IMR-90 (cell line): ENCODE measurements around the gene GPR176. TPM values are rescaled to one million over a fixed set of nuclear protein-coding genes. Genes with fewer than 3 reads are reported as not detected.

ENCODE experiments used
- ATAC-seq: fragments of 200-7000 bp; cut with Tn5 transposase; 2 replicates; pipeline ENCODE4 v1.9.1; 2020; ENCODE audit warnings: low read depth, mild to moderate bottlenecking, moderate library complexity
- BruUV-seq: library from RNA; stranded (reverse); fragments of 400-500 nt; replicated peaks from 2 replicates; lab custom pipeline; 2021; lab: Mats Ljungman, UMichigan
- CTCF ChIA-PET: fragments of 300-600 bp; formaldehyde crosslinking; extraction: SDS; loops from one replicate; lab custom pipeline; 2021; ENCODE audit warnings: antibody characterized with exemption; lab: Yijun Ruan, JAX
- POLR2A ChIA-PET: fragments of 300-600 bp; sonication (Branson Sonifier 250); formaldehyde crosslinking; loops from one replicate; lab custom pipeline; 2022; ENCODE audit warnings: antibody characterized with exemption; ENCODE audit not compliant: unreplicated experiment; lab: Charles Lee
- DNase-seq: peaks from one replicate; pipeline ENCODE4 v3.0.0; 2013
- H2AFZ ChIP-seq: replicated peaks from 2 replicates; pipeline ENCODE3; 2013; ENCODE audit warnings: low read length, mild to moderate bottlenecking; ENCODE audit not compliant: poor library complexity
- H2AK5ac ChIP-seq: 2 replicates; pipeline ENCODE4 v1.6.1; 2013; ENCODE audit warnings: low read depth, low read length, inconsistent platforms
- H2AK9ac ChIP-seq: replicated peaks from 2 replicates; pipeline ENCODE3; 2013; ENCODE audit warnings: mild to moderate bottlenecking, low read depth, low read length, moderate library complexity; ENCODE audit not compliant: poor library complexity
- H2BK120ac ChIP-seq: 2 replicates; pipeline ENCODE4 v1.6.1; 2013; ENCODE audit warnings: low read depth, low read length, inconsistent platforms
- H2BK15ac ChIP-seq: 3 replicates; pipeline ENCODE4 v1.6.1; 2013; ENCODE audit warnings: low read depth, low read length, inconsistent platforms
- H2BK20ac ChIP-seq: 2 replicates; pipeline ENCODE4 v1.6.1; 2013; ENCODE audit warnings: low read depth, mild to moderate bottlenecking, inconsistent platforms, low read length, moderate library complexity
- H2BK5ac ChIP-seq: 2 replicates; pipeline ENCODE4 v1.6.1; 2013; ENCODE audit warnings: mild to moderate bottlenecking, low read depth, low read length, inconsistent platforms; ENCODE audit not compliant: poor library complexity, severe bottlenecking
- H3K14ac ChIP-seq: replicated peaks from 2 replicates; pipeline ENCODE4 v1.6.1; 2013; ENCODE audit warnings: low read depth, low read length, inconsistent platforms
- H3K18ac ChIP-seq: 2 replicates; pipeline ENCODE4 v1.6.1; 2013; ENCODE audit warnings: low read depth, low read length, control low read depth
- H3K23ac ChIP-seq: 2 replicates; pipeline ENCODE4 v1.6.1; 2013; ENCODE audit warnings: low read depth, low read length, inconsistent platforms
- H3K27ac ChIP-seq: 2 replicates; pipeline ENCODE4 v1.5.1; 2013; ENCODE audit warnings: mild to moderate bottlenecking, control low read depth, low read length; ENCODE audit not compliant: insufficient read depth
- H3K27me3 ChIP-seq: 2 replicates; pipeline ENCODE4 v1.6.1; 2013; ENCODE audit warnings: low read length; ENCODE audit not compliant: control insufficient read depth, insufficient read depth
- H3K36me3 ChIP-seq: 2 replicates; pipeline ENCODE4 v1.6.1; 2013; ENCODE audit warnings: low read length, mixed read lengths; ENCODE audit not compliant: control insufficient read depth, insufficient read depth
- H3K4ac ChIP-seq: 2 replicates; pipeline ENCODE4 v1.6.1; 2013; ENCODE audit warnings: low read depth, low read length, inconsistent platforms
- H3K4me1 ChIP-seq: 2 replicates; pipeline ENCODE4 v1.6.1; 2013; ENCODE audit warnings: low read length, mixed read lengths; ENCODE audit not compliant: control insufficient read depth, insufficient read depth
- H3K4me2 ChIP-seq: 2 replicates; pipeline ENCODE4 v1.6.1; 2013; ENCODE audit warnings: low read depth, mild to moderate bottlenecking, control low read depth, low read length, moderate library complexity
- H3K4me3 ChIP-seq: 2 replicates; pipeline ENCODE4 v1.5.1; 2013; ENCODE audit warnings: low read depth, mild to moderate bottlenecking, control low read depth, low read length, moderate library complexity; ENCODE audit not compliant: insufficient read depth
- H3K56ac ChIP-seq: 2 replicates; pipeline ENCODE4 v1.6.1; 2013; ENCODE audit warnings: low read length, inconsistent platforms; ENCODE audit not compliant: insufficient read depth; ENCODE audit errors: extremely low read depth
- H3K79me1 ChIP-seq, 2 experiments: 2 replicates each; pipeline ENCODE4 v1.6.1; 2013; ENCODE audit warnings: low read length in 2 of 2, inconsistent platforms in 1 of 2, low read depth in 1 of 2
- H3K9ac ChIP-seq: 2 replicates; pipeline ENCODE4 v1.6.1; 2013; ENCODE audit warnings: low read depth, low read length, control low read depth
- H3K9me1 ChIP-seq: 2 replicates; pipeline ENCODE4 v1.6.1; 2013; ENCODE audit warnings: low read length, inconsistent platforms; ENCODE audit not compliant: insufficient read depth
- H3K9me3 ChIP-seq: 2 replicates; pipeline ENCODE4 v1.6.1; 2013; ENCODE audit warnings: low read length; ENCODE audit not compliant: control insufficient read depth, insufficient read depth
- H4K20me1 ChIP-seq: 2 replicates; pipeline ENCODE4 v1.6.1; 2013; ENCODE audit warnings: low read length, inconsistent platforms; ENCODE audit not compliant: insufficient read depth
- H4K5ac ChIP-seq: 2 replicates; pipeline ENCODE4 v1.6.1; 2013; ENCODE audit warnings: mild to moderate bottlenecking, low read depth, low read length, control low read depth
- H4K8ac ChIP-seq, 2 experiments: 2 replicates each; pipeline ENCODE4 v1.6.1; 2013; ENCODE audit warnings: low read depth in 2 of 2, low read length in 2 of 2, control low read depth in 1 of 2, inconsistent platforms in 1 of 2
- H4K91ac ChIP-seq: 2 replicates; pipeline ENCODE4 v1.6.1; 2013; ENCODE audit warnings: low read depth, low read length, inconsistent platforms; ENCODE audit not compliant: insufficient read depth
- BHLHE40 ChIP-seq: fragments of 150-350 bp; IDR thresholded peaks from 2 replicates; pipeline ENCODE4 v1.6.1; 2016; ENCODE audit warnings: mild to moderate bottlenecking, low read depth, low read length
- CHD1 ChIP-seq: IDR thresholded peaks from 2 replicates; pipeline ENCODE4 v1.6.1; 2012; ENCODE audit warnings: low read depth, low read length, improper control_type of control experiment
- ELK1 ChIP-seq: fragments of 150-350 bp; IDR thresholded peaks from 2 replicates; pipeline ENCODE4 v1.6.1; 2016; ENCODE audit warnings: low read depth, mild to moderate bottlenecking, low read length, moderate library complexity, borderline replicate concordance
- FOS ChIP-seq: fragments of 150-350 bp; IDR thresholded peaks from 2 replicates; pipeline ENCODE4 v1.6.1; 2016; ENCODE audit warnings: low read depth, low read length
- MAZ ChIP-seq: IDR thresholded peaks from 2 replicates; pipeline ENCODE4 v1.6.1; 2012; ENCODE audit warnings: low read depth, mild to moderate bottlenecking, low read length, improper control_type of control experiment, moderate library complexity, borderline replicate concordance
- MXI1 ChIP-seq: IDR thresholded peaks from 2 replicates; pipeline ENCODE4 v1.6.1; 2012; ENCODE audit warnings: low read depth, mild to moderate bottlenecking, low read length, moderate library complexity, borderline replicate concordance
- POLR2A ChIP-seq: IDR thresholded peaks from 2 replicates; pipeline ENCODE4 v1.6.1; 2012; ENCODE audit warnings: mild to moderate bottlenecking, low read depth, low read length
- RCOR1 ChIP-seq: IDR thresholded peaks from 2 replicates; pipeline ENCODE4 v1.6.1; 2012; ENCODE audit warnings: mild to moderate bottlenecking, low read length, improper control_type of control experiment; ENCODE audit not compliant: insufficient replicate concordance
- SMC3 ChIP-seq: fragments of 150-350 bp; IDR thresholded peaks from 2 replicates; pipeline ENCODE4 v1.6.1; 2016; ENCODE audit warnings: low read depth, mild to moderate bottlenecking, antibody characterized with exemption, low read length, moderate library complexity
- WGBS, 2 experiments: methylation state at CpG; one replicate each; pipeline versions ENCODE4 v1.1.5 to v1.1.7; 2013; ENCODE audit warnings: missing lambda C conversion rate in 2 of 2; ENCODE audit not compliant: insufficient read length in 1 of 2; ENCODE audit errors: extremely low coverage in 2 of 2; 5-methylcytosine and 5-hydroxymethylcytosine counted together
- dilution Hi-C: fragments of 300-500 bp; cut with HindIII; formaldehyde crosslinking; loops from one replicate; pipeline ENCODE4 v1.14.3; 2018; ENCODE audit warnings: low sequenced_read_pairs; ENCODE audit not compliant: unreplicated experiment
- in situ Hi-C: fragments of 300-500 bp; cut with MboI; formaldehyde crosslinking; loops from 3 replicates; pipeline ENCODE4 v1.14.3; 2019; ENCODE audit warnings: low sequenced_read_pairs, inconsistent platforms, mixed read lengths
- intact Hi-C: fragments of 100-400 bp; cut with micrococcal nuclease; formaldehyde crosslinking; loops from 2 replicates; pipeline ENCODE4 v1.10.0; 2022
- polyA plus RNA-seq, 3 experiments: library from polyadenylated mRNA; depleted of rRNA; stranded (reverse); fragments of >200 nt; gene quantifications; 2 replicates each; pipeline ENCODE4 v1.2.3, GENCODE V29; 2012; ENCODE audit warnings: low replicate concordance in 1 of 3
- total RNA-seq: library from RNA; depleted of rRNA; stranded (reverse); fragments of >200 nt; gene quantifications from 2 replicates; pipeline ENCODE4 v1.2.3, GENCODE V29; 2012
- TF ChIP-seq, protein P1 (sequence below): fragments of 150-350 bp; IDR thresholded peaks from 2 replicates; pipeline ENCODE4 v1.6.1; 2017; ENCODE audit warnings: mild to moderate bottlenecking, antibody characterized with exemption, low read length, low read depth

GPR176 gene
- total and polyA plus RNA-seq, 2 of the 4 experiments (the other 2 are of a cell fraction): 114 to 246 TPM

DNA sequence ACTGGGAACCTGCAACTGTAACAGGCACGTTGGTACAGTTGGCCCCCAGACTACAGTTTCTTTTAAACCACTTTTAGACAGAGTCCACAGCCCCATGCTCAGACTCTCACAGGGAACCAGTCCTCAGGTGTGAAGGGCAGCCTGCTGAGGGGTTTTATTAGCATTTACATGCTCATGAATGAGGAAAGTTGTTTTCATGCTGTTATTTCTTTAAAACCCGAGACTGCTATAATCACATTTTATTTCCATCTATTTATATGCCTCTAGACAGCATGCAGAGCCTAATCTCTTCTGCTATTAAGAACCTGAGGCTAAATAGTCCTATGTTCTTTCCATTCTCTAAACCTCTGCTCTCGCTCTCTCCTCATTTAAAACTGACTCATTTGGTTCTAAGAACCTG lies 111.2 kb downstream of the GPR176 start:
- Histone ChIP-seq H2BK15ac (no peak overlapping the region), H4K5ac (0 out of 2 replicates have a peak overlapping the region, but pooled peaks have one; percentile 46), H2BK120ac (no peak overlapping the region), H2AK5ac (no peak overlapping the region), H3K4me2 (no peak overlapping the region), H3K4me1 (peaks cover 5% of the 10 kb centered on the region; the same call in 1 of the 2 replicates), H3K9ac (no peak overlapping the region), H3K27me3 (no peaks in the 10 kb centered on the region), H3K9me3 (no peaks in the 10 kb centered on the region), H3K79me1 (peaks cover 36 to 84% of the 10 kb centered on the region in 2 experiments), H3K18ac (0 out of 2 replicates have a peak overlapping the region, but pooled peaks have one; percentile 43), H3K14ac (no peak overlapping the region), H2AK9ac (no peak overlapping the region), H2BK5ac (no peak overlapping the region), H2BK20ac (no peak overlapping the region), H3K27ac (no peak overlapping the region), H3K4ac (no peak overlapping the region), H2AFZ (no peak overlapping the region), H3K4me3 (no peak overlapping the region), H3K9me1 (peaks cover 9% of the 10 kb centered on the region), H3K36me3 (peaks cover 5% of the 10 kb centered on the region), H4K91ac (no peak overlapping the region), H4K20me1 (peaks cover 38% of the 10 kb centered on the region), H4K8ac (peak overlapping the region in 1 of 2 experiments; percentile 24; a peak in 1 of 4 replicates), H3K23ac (no peak overlapping the region), H3K56ac (no peak overlapping the region)
- ATAC-seq: no peak
- intact Hi-C loops: no loop called here
- dilution Hi-C loops: no loop called here
- CTCF ChIA-PET: no interaction called here
- POLR2A ChIA-PET: no interaction called here
- no TSS peak for BruUV-seq
- in situ Hi-C loops: no loop called here
- no CpG with 5 or more reads among the region's 3 CpGs for WGBS, 2 experiments
- TF ChIP-seq, protein P1, sequence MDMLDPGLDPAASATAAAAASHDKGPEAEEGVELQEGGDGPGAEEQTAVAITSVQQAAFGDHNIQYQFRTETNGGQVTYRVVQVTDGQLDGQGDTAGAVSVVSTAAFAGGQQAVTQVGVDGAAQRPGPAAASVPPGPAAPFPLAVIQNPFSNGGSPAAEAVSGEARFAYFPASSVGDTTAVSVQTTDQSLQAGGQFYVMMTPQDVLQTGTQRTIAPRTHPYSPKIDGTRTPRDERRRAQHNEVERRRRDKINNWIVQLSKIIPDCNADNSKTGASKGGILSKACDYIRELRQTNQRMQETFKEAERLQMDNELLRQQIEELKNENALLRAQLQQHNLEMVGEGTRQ: no peak
- TF ChIP-seq BHLHE40 (no peak), FOS (no peak), MXI1 (no peak), RCOR1 (no peak), POLR2A (no peak), ELK1 (no peak), SMC3 (no peak), CHD1 (no peak), MAZ (no peak)
- no peak for DNase-seq
